Activated naive CD4-positive, alpha-beta T cell treated with anti-CD3 and anti-CD28 coated beads, Interleukin-2, amount 50 U/mL, for 24 hours (primary cell): ENCODE data around the gene WDR45B.
"Not testable (repeated sequence)": the region's sequence is repeated elsewhere in the genome, so short reads cannot be mapped to it uniquely, and the experiment has no call there.

ENCODE experiments used
- H3K27ac Mint-ChIP-seq: one replicate; pipeline ENCODE4 v1.8.0; 2021; ENCODE audit warnings: mild to moderate bottlenecking, mixed read lengths
- H3K27me3 Mint-ChIP-seq: one replicate; pipeline ENCODE4 v1.8.0; 2021; ENCODE audit warnings: mixed read lengths
- H3K36me3 Mint-ChIP-seq: one replicate; pipeline ENCODE4 v1.8.0; 2021; ENCODE audit warnings: mixed read lengths
- H3K4me1 Mint-ChIP-seq: one replicate; pipeline ENCODE4 v1.8.0; 2021; ENCODE audit warnings: mixed read lengths
- H3K4me3 Mint-ChIP-seq: one replicate; pipeline ENCODE4 v1.8.0; 2021; ENCODE audit warnings: mild to moderate bottlenecking, mixed read lengths
- H3K9me3 Mint-ChIP-seq: one replicate; pipeline ENCODE4 v1.8.0; 2021; ENCODE audit warnings: mixed read lengths

The WDR45B gene

GRCh38 chr17:82665891-82666290 is 17.6 kb upstream of the WDR45B start:
- no peaks in the 10 kb centered on the region for H3K9me3 Mint-ChIP-seq

GRCh38 chr17:82665217-82665616 is 17.0 kb upstream of the WDR45B start:
- no peak overlapping the region for H3K4me3 Mint-ChIP-seq

More at GRCh38 chr17:82665891-82666290, 17.6 kb upstream of the WDR45B start:
- Mint-ChIP-seq H3K27me3 (no peaks in the 10 kb centered on the region), H3K36me3 (no peaks in the 10 kb centered on the region), H3K4me1 (peaks cover 7% of the 10 kb centered on the region), H3K27ac (no peak overlapping the region), H3K4me3 (no peak overlapping the region)

DNA sequence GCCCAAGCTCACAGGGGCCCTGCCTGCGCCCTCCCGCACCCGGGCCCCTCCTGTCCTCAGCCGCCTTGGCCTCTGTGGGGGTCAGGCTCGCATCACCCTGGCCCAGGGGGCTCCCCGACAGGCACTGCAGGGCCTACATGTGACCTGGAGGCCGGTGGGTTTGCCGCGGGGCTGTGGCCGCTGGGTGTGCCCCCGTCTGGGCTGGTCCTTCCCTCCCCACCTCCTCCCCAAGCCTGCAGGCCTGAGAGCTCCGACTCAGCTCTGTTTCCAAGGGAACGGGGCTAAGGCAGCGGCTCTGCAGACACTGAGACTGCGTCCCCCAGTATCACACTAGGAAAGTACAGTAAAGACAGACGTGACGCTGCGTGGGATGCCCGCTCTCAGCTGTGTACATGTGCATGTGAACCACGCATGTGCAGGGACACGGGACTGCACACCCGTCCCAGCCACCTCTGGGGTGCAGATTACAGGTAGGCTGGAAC is 16.5 kb upstream of the WDR45B start:
- no peak overlapping the region for H3K4me3 Mint-ChIP-seq
- peaks cover 5% of the 10 kb centered on the region for H3K4me1 Mint-ChIP-seq
- no peaks in the 10 kb centered on the region for H3K27me3 Mint-ChIP-seq
- H3K36me3 Mint-ChIP-seq, result no peaks in the 10 kb centered on the region
- no peaks in the 10 kb centered on the region for H3K9me3 Mint-ChIP-seq
- no peak overlapping the region for H3K27ac Mint-ChIP-seq

More at GRCh38 chr17:82665217-82665616, 17.0 kb upstream of the WDR45B start:
- Mint-ChIP-seq H3K9me3 (no peaks in the 10 kb centered on the region), H3K4me1 (peaks cover 5% of the 10 kb centered on the region), H3K27me3 (no peaks in the 10 kb centered on the region), H3K36me3 (no peaks in the 10 kb centered on the region), H3K27ac (no peak overlapping the region)

DNA sequence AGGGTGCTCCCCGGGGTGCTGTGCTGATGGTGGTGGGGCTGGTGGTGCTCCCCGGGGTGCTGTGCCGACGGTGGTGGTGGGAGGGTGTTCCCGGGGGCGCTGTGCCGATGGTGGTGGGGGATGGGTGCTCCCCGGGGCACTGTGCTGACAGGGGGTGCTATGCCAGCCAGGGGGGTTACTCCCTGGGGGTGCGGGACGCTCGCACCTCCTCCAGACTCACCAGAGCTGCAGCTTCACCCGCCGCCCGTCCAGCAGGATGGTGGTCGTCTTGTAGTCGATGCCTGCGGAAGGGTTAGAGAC is 16.0 kb upstream of the WDR45B start:
- Mint-ChIP-seq H3K27me3 (no peaks in the 10 kb centered on the region), H3K4me3 (no peak overlapping the region), H3K4me1 (peaks cover 5% of the 10 kb centered on the region), H3K36me3 (no peaks in the 10 kb centered on the region), H3K27ac (no peak overlapping the region), H3K9me3 (no peaks in the 10 kb centered on the region)

- Mint-ChIP-seq H3K4me3 (no peak overlapping the region), H3K27ac (no peak overlapping the region), H3K27me3 (no peaks in the 10 kb centered on the region), H3K36me3 (no peaks in the 10 kb centered on the region), H3K4me1 (peaks cover 3% of the 10 kb centered on the region), H3K9me3 (no peaks in the 10 kb centered on the region)
Observed at GRCh38 chr17:82663381-82664275, 15.4 kb upstream of the WDR45B start.

- H3K36me3 Mint-ChIP-seq, result no peaks in the 10 kb centered on the region
- H3K27ac Mint-ChIP-seq, result no peak overlapping the region
- no peak overlapping the region for H3K4me3 Mint-ChIP-seq
Observed at GRCh38 chr17:82662711-82663261, 14.5 kb upstream of the WDR45B start.

GRCh38 chr17:82661717-82662683 is 13.8 kb upstream of the WDR45B start:
- Mint-ChIP-seq H3K27ac (no peak overlapping the region), H3K36me3 (peaks cover 4% of the 10 kb centered on the region), H3K27me3 (no peaks in the 10 kb centered on the region), H3K4me1 (no peaks in the 10 kb centered on the region), H3K4me3 (no peak overlapping the region), H3K9me3 (no peaks in the 10 kb centered on the region)

More at GRCh38 chr17:82662711-82663261, 14.5 kb upstream of the WDR45B start:
- H3K27me3 Mint-ChIP-seq, result no peaks in the 10 kb centered on the region
- no peaks in the 10 kb centered on the region for H3K9me3 Mint-ChIP-seq
- no peaks in the 10 kb centered on the region for H3K4me1 Mint-ChIP-seq

GRCh38 chr17:82659886-82660285 is 11.6 kb upstream of the WDR45B start:
- Mint-ChIP-seq H3K4me1 (no peaks in the 10 kb centered on the region), H3K36me3 (peaks cover 4% of the 10 kb centered on the region), H3K9me3 (no peaks in the 10 kb centered on the region), H3K27ac (no peak overlapping the region), H3K27me3 (no peaks in the 10 kb centered on the region), H3K4me3 (no peak overlapping the region)

GRCh38 chr17:82658796-82659452 is 10.7 kb upstream of the WDR45B start:
- Mint-ChIP-seq H3K4me3 (no peak overlapping the region), H3K36me3 (peaks cover 4% of the 10 kb centered on the region), H3K27me3 (no peaks in the 10 kb centered on the region), H3K9me3 (no peaks in the 10 kb centered on the region), H3K27ac (no peak overlapping the region), H3K4me1 (no peaks in the 10 kb centered on the region)

DNA sequence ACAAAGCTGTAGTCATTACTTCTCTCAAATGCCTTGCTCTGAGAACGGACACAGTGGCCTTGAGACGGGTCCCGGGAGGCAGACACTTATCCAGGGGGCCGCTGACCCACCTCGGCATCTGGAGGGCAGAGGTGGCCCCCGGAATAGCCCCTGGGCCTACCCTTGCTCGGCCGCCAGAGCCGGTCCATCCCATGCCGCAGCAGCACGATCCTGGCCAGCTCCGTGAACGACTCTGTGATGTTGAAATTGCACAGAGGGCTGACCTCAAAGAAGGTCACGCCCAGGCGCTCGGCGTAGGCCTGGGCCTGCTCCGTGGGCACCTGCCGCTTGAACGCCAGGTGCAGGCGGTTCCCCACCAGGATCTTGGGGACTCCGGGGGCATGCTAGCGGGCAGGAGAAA is 10.1 kb upstream of the WDR45B start:
- Mint-ChIP-seq H3K36me3 (peaks cover 4% of the 10 kb centered on the region), H3K4me1 (no peaks in the 10 kb centered on the region), H3K27ac (no peak overlapping the region), H3K4me3 (no peak overlapping the region), H3K9me3 (no peaks in the 10 kb centered on the region), H3K27me3 (no peaks in the 10 kb centered on the region)

DNA sequence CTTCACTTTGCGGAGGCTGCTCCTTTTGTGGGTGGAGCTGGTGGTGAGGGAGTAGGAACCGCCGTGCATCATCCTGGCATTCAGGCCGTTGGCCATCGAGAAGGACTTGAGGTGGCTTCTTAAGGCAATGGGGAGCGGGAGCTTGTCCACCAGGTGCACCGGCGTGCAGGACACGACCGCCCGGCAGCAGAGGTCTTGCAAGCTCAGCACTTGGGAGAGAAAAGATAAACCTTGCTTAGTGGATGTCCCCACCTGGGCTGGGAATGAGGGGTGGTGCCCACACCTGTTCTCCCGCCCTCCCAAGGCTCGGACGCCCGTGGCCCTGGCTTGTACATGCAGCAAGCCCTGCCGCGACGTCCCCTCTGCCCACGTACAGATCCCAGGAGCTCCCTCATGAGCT is 9.7 kb upstream of the WDR45B start:
- no peaks in the 10 kb centered on the region for H3K9me3 Mint-ChIP-seq
- no peak overlapping the region for H3K4me3 Mint-ChIP-seq
- H3K27ac Mint-ChIP-seq, result no peak overlapping the region
- no peaks in the 10 kb centered on the region for H3K4me1 Mint-ChIP-seq
- H3K27me3 Mint-ChIP-seq, result no peaks in the 10 kb centered on the region
- H3K36me3 Mint-ChIP-seq, result peaks cover 4% of the 10 kb centered on the region

DNA sequence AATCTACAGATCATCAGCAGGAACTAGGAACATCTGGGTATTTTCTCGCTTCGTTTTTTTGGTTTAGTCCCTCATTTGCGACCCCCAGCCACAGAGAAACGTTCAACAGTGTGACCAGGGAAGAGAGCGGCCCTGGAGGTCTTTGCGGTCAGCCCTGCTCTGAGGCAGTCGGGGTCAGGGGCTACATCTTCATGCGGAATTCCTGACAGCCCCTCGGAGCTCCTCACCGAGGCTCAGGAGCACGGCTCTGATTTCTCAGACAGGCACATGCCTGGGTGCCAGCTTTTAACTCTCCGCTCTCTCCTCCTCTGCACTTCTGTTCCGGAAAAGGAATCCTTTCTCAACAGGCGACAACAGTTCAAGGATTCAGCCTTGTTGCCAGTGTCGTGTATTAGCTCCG is 8.0 kb upstream of the WDR45B start:
- no peaks in the 10 kb centered on the region for H3K27me3 Mint-ChIP-seq
- H3K4me1 Mint-ChIP-seq, result no peaks in the 10 kb centered on the region
- H3K9me3 Mint-ChIP-seq, result no peaks in the 10 kb centered on the region
- peaks cover 4% of the 10 kb centered on the region for H3K36me3 Mint-ChIP-seq
- H3K4me3 Mint-ChIP-seq, result no peak overlapping the region
- H3K27ac Mint-ChIP-seq, result no peak overlapping the region

DNA sequence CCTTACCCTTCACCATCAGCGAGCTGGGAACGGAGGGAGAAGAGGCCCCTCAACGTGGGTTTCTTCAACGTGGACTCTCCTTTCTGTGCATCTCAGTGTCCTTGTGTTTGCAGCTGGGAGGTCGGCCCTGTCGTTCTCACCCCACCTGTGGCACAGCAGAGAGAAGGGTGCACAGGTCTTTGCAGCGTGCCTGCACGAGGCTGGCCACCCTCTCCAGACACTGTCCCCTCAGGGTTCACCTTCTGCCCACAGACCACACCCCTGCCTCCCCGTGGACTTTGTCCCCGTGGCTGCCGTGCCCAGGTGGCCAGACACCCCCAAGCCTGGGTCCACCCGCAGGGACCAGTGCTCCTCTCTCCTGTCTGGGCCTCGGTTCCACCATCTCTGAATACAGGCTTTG is 7.3 kb upstream of the WDR45B start:
- H3K4me3 Mint-ChIP-seq, result no peak overlapping the region
- no peak overlapping the region for H3K27ac Mint-ChIP-seq
- no peaks in the 10 kb centered on the region for H3K27me3 Mint-ChIP-seq
- H3K36me3 Mint-ChIP-seq, result peaks cover 4% of the 10 kb centered on the region
- no peaks in the 10 kb centered on the region for H3K4me1 Mint-ChIP-seq
- no peaks in the 10 kb centered on the region for H3K9me3 Mint-ChIP-seq

DNA sequence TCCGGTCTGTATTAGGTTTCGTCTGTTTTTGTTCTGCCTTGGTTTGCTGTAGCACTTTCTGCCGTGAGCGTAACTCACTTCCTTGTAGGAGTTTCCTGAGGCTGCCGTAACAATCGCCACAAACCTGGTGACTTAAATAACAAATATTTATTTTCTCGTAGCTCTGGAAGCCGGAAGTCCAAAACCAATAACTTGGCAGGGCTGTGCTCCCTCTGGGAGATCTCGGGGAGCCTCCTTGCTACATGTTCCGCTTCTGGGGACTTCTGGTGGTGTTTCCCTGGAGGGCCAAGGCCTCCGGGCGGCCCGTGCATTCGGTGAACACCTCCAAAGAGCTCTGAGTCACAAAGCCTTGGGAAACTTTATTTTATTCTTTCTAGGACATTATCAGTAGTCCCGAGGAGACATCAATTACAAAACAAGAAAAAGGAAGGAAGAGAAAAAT is 6.8 kb upstream of the WDR45B start:
- peaks cover 4% of the 10 kb centered on the region for H3K36me3 Mint-ChIP-seq
- H3K4me1 Mint-ChIP-seq, result no peaks in the 10 kb centered on the region
- H3K27me3 Mint-ChIP-seq, result no peaks in the 10 kb centered on the region
- no peak overlapping the region for H3K4me3 Mint-ChIP-seq
- no peak overlapping the region for H3K27ac Mint-ChIP-seq
- no peaks in the 10 kb centered on the region for H3K9me3 Mint-ChIP-seq

DNA sequence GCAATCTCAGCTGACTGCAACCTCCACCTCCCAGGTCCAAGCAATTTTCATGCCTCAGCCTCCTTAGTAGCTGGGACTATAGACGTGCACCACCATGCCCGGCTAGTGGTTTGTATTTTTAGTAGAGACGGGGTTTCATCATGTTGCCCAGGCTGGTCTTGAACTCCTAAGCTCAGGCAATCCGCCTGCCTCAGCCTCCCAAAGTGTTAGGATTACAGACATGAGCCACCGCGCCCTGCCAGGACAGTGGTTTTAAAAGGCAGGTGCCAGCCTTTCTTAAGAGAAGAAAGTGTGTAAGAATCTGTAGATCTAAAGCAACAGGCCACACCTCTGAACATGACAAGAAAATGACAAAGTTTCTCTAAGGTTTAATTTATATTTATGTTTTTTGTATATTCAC is 6.4 kb upstream of the WDR45B start:
- not testable (repeated sequence) for H3K36me3 Mint-ChIP-seq, H3K27me3 Mint-ChIP-seq, H3K9me3 Mint-ChIP-seq, H3K4me1 Mint-ChIP-seq, H3K4me3 Mint-ChIP-seq, H3K27ac Mint-ChIP-seq
